Endothelial cell (in vitro differentiated cells): ENCODE data around the gene MEIS1. TPM values are rescaled to one million over a fixed set of nuclear protein-coding genes. Genes with fewer than 3 reads are reported as not detected.
A peak's percentile ranks its signal among the peaks of the same experiment; 100 is the strongest.
"Not testable (repeated sequence)": the region's sequence is repeated elsewhere in the genome, so short reads cannot be mapped to it uniquely, and the experiment has no call there.

Experiments used
- DNase-seq: peaks from one replicate; pipeline ENCODE4 v3.0.0; 2021; ENCODE audit warnings: low spot score
- H3K27ac Mint-ChIP-seq: one replicate; pipeline ENCODE4 v1.8.0; 2021; ENCODE audit warnings: mixed read lengths, inconsistent platforms; ENCODE audit not compliant: unreplicated experiment
- H3K27me3 Mint-ChIP-seq: one replicate; pipeline ENCODE4 v1.8.0; 2021; ENCODE audit warnings: mild to moderate bottlenecking, moderate library complexity, mixed read lengths, inconsistent platforms; ENCODE audit not compliant: unreplicated experiment
- H3K36me3 Mint-ChIP-seq: one replicate; pipeline ENCODE4 v1.8.0; 2021; ENCODE audit warnings: mild to moderate bottlenecking, low read depth, mixed read lengths, inconsistent platforms; ENCODE audit not compliant: unreplicated experiment
- H3K4me1 Mint-ChIP-seq: one replicate; pipeline ENCODE4 v1.8.0; 2021; ENCODE audit warnings: mild to moderate bottlenecking, mixed read lengths, inconsistent platforms; ENCODE audit not compliant: unreplicated experiment
- H3K4me3 Mint-ChIP-seq: one replicate; pipeline ENCODE4 v1.8.0; 2021; ENCODE audit warnings: mild to moderate bottlenecking, mixed read lengths, inconsistent platforms; ENCODE audit not compliant: unreplicated experiment
- H3K9me3 Mint-ChIP-seq: one replicate; pipeline ENCODE4 v1.8.0; 2021; ENCODE audit warnings: mixed read lengths, inconsistent platforms; ENCODE audit not compliant: unreplicated experiment
- CTCF ChIP-seq: fragments of 200-600 bp; sonication (generic); IDR thresholded peaks from one replicate; pipeline ENCODE4 v1.5.0; 2021; ENCODE audit warnings: antibody characterized with exemption; ENCODE audit not compliant: unreplicated experiment
- total RNA-seq: library from RNA; stranded (reverse); fragmentation: NEBNext Ultra II Directional; extraction: Animal tissue kit (Norgen Biotek cat#: 25700); gene quantifications from one replicate; pipeline ENCODE4 v1.2.1, GENCODE V29; 2021; ENCODE audit not compliant: unreplicated experiment

MEIS1 gene
- total RNA-seq, 1 donor from 2014 or later = 13.3 TPM

GRCh38 chr2:66390811-66391210, 44.1 kb upstream of the MEIS1 start:
- Mint-ChIP-seq H3K9me3 (no peaks in the 10 kb centered on the region), H3K36me3 (no peaks in the 10 kb centered on the region), H3K27ac (no peak overlapping the region), H3K4me3 (peak overlapping the region; percentile 11), H3K27me3 (no peaks in the 10 kb centered on the region), H3K4me1 (no peaks in the 10 kb centered on the region)
- no peak for TF ChIP-seq CTCF
- no peak for DNase-seq

- H3K4me1 Mint-ChIP-seq, DNase-seq, H3K27ac Mint-ChIP-seq, H3K36me3 Mint-ChIP-seq, H3K9me3 Mint-ChIP-seq, H3K27me3 Mint-ChIP-seq: not testable (repeated sequence)
- peak overlapping the region; percentile 11 for H3K4me3 Mint-ChIP-seq
These were observed 43.7 kb upstream of the MEIS1 start for GRCh38 chr2:66391240-66391639.

GRCh38 chr2:66405473-66405872, 29.5 kb upstream of the MEIS1 start:
- H3K4me3 Mint-ChIP-seq = no peak overlapping the region
- H3K27me3 Mint-ChIP-seq = no peaks in the 10 kb centered on the region
- H3K4me1 Mint-ChIP-seq = peaks cover 3% of the 10 kb centered on the region
- H3K27ac Mint-ChIP-seq = no peak overlapping the region
- no peak for TF ChIP-seq CTCF
- H3K9me3 Mint-ChIP-seq = no peaks in the 10 kb centered on the region
- no peak for DNase-seq
- no peaks in the 10 kb centered on the region for H3K36me3 Mint-ChIP-seq

- Mint-ChIP-seq H3K27ac (no peak overlapping the region), H3K4me3 (no peak overlapping the region)
- no peak for DNase-seq
These were observed 26.0 kb upstream of the MEIS1 start for GRCh38 chr2:66408905-66409304.

GRCh38 chr2:66412874-66413273, 22.1 kb upstream of the MEIS1 start:
- peaks cover 3% of the 10 kb centered on the region for H3K27me3 Mint-ChIP-seq
- no peaks in the 10 kb centered on the region for H3K9me3 Mint-ChIP-seq
- no peak for DNase-seq
- H3K4me3 Mint-ChIP-seq = no peak overlapping the region
- TF ChIP-seq CTCF = no peak
- H3K4me1 Mint-ChIP-seq = peaks cover 3% of the 10 kb centered on the region
- no peaks in the 10 kb centered on the region for H3K36me3 Mint-ChIP-seq
- H3K27ac Mint-ChIP-seq = no peak overlapping the region

More at GRCh38 chr2:66408905-66409304, 26.0 kb upstream of the MEIS1 start:
- peaks cover 3% of the 10 kb centered on the region for H3K4me1 Mint-ChIP-seq
- peaks cover 3% of the 10 kb centered on the region for H3K27me3 Mint-ChIP-seq
- H3K36me3 Mint-ChIP-seq = no peaks in the 10 kb centered on the region
- TF ChIP-seq CTCF = no peak
- H3K9me3 Mint-ChIP-seq = no peaks in the 10 kb centered on the region

GRCh38 chr2:66414896-66415295, 20.0 kb upstream of the MEIS1 start:
- H3K27ac Mint-ChIP-seq = no peak overlapping the region
- no peak overlapping the region for H3K4me3 Mint-ChIP-seq
- no peaks in the 10 kb centered on the region for H3K36me3 Mint-ChIP-seq
- no peak for DNase-seq
- no peak for TF ChIP-seq CTCF
- H3K9me3 Mint-ChIP-seq = no peaks in the 10 kb centered on the region
- peaks cover 3% of the 10 kb centered on the region for H3K4me1 Mint-ChIP-seq
- H3K27me3 Mint-ChIP-seq = peaks cover 3% of the 10 kb centered on the region
